Retinal pigment epithelial cell (primary cell): ENCODE results near the gene SCAF11.

Experiments
- DNase-seq: peaks from one replicate; pipeline ENCODE4 v3.0.0-alpha.2; 2010; ENCODE audit warnings: low read depth
- H3K4me3 ChIP-seq: 2 replicates; pipeline ENCODE4 v1.5.1; 2011; ENCODE audit warnings: mild to moderate bottlenecking, low read length, control low read depth, moderate library complexity
- CTCF ChIP-seq: conservative IDR thresholded peaks from 2 replicates; pipeline ENCODE4 v1.5.1; 2011; ENCODE audit warnings: low read depth, low read length, control low read depth, inconsistent platforms

SCAF11 gene

DNA sequence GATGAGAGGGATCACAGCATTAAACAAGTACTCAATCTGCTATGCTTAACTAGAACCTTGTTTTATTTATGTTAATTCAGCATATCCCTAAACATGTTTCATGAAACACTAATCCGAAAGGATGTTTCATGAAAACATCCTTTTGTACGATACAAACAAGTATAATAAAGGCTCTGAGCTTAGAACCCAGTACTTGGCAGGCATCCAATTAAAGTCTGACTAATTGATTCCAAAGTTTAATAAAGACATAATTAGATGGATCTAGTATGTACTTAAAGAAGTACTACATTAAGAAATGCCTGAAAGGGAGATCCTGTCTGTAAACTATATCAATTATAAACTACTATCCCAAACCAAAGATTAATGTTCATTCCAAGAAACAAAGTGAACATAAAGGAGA is 51.8 kb downstream of the SCAF11 start:
- no peak for DNase-seq
- TF ChIP-seq CTCF = no peak
- no peak overlapping the region for H3K4me3 ChIP-seq

DNA sequence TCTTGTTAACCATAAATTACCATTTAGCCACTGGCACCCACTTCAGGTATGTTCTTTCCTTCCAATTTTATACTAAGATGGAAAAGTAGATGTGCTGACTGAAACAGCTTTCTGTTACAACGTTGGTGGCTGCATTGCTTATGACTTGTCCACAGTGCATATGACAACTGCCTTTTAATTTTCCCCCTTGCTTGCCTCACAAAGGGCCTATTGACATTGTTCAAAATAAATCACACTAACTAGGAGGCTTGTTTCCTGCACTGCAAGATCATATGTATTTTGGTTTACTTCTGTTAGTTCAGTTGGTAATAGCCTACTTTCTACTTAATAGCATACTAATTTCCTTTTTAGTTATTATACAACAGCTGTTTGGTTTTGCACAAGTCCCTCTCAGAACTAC is 55.4 kb downstream of the SCAF11 start:
- no peak overlapping the region for H3K4me3 ChIP-seq
- DNase-seq = no peak
- no peak for TF ChIP-seq CTCF

DNA sequence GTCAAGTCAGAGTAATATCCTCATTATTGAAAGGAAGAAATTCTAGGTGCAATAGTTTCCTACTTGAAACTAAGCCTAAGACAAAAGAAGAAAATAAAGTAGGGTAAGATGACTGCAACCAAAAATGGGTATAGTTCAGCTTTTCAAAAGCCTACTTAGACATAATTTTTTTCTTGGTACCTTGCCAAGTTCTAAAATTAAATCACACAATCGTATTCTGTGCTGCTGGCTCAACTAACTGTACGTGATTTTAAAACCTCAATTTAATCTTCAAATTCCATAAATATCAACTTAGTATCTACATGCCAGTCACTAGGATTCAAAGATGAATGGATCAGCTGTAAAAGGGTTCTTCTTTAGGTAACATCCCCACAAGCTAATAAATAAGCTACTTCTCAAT is 56.9 kb downstream of the SCAF11 start:
- no peak for DNase-seq
- no peak overlapping the region for H3K4me3 ChIP-seq
- TF ChIP-seq CTCF = no peak

GRCh38 chr12:45930369-45930768 is 60.0 kb downstream of the SCAF11 start:
- no peak for TF ChIP-seq CTCF
- H3K4me3 ChIP-seq = no peak overlapping the region
- DNase-seq = no peak

DNA sequence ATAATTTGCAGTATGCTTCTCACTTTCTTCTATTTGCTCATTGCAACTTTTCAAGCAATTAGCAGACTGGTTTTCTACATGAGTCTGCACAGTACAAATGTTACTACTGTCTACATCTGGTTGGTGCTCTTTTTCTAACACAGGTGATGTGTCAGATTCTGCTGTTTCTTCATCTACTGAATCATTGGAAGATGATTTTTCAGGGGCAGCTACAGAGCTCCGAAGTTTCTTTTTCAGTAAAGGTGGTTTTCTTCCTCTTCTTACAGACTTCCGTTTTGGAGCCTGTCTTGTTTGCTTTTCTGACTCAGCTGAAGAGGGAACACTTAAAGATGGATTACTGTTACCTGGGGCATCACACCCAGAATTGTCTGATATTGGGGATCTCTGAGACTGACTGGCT is 62.1 kb downstream of the SCAF11 start:
- no peak overlapping the region for H3K4me3 ChIP-seq
- no peak for TF ChIP-seq CTCF
- DNase-seq = no peak

DNA sequence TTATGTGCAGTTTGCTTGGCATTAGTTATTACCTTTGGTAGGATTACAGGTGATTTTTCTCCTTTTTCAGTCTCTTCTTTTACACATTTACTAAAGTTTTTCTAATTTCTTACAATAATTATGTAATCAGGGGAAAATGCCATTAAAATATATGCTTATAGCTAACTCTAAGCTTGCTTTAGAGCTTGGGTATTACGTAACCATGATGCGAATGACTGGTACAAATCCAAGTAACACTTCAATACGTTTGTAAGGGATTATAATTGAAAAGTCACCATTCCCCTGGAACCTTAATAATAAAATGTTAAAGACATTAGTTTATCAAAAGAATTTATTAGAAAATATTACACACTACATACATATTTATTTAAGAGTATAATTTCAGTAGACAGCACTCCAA is 71.6 kb downstream of the SCAF11 start:
- no peak for TF ChIP-seq CTCF
- no peak overlapping the region for H3K4me3 ChIP-seq
- DNase-seq = no peak

- H3K4me3 ChIP-seq = no peak overlapping the region
- no peak for DNase-seq
- no peak for TF ChIP-seq CTCF
These were observed 75.0 kb downstream of the SCAF11 start for GRCh38 chr12:45915405-45915804.
